Hepatocyte (in vitro differentiated cells): Measurements from ENCODE around the gene COQ4. TPM values are rescaled to one million over a fixed set of nuclear protein-coding genes. Genes with fewer than 3 reads are reported as not detected.
A peak's percentile ranks its signal among the peaks of the same experiment; 100 is the strongest.
"Not testable (repeated sequence)": the region's sequence is repeated elsewhere in the genome, so short reads cannot be mapped to it uniquely, and the experiment has no call there.

Source experiments
- DNase-seq: peaks from one replicate; pipeline ENCODE4 v3.0.0-alpha.2; 2016; ENCODE audit warnings: low spot score
- H2AFZ ChIP-seq: fragments of 200-600 bp; sonication (generic); 2 replicates; pipeline ENCODE4 v1.6.0; 2016; ENCODE audit warnings: antibody characterized with exemption, mild to moderate bottlenecking
- H3K27ac ChIP-seq: fragments of 200-600 bp; sonication (generic); 2 replicates; pipeline ENCODE4 v1.5.1; 2016; ENCODE audit warnings: mild to moderate bottlenecking
- H3K27me3 ChIP-seq: fragments of 200-600 bp; sonication (generic); 2 replicates; pipeline ENCODE4 v1.6.1; 2016
- H3K36me3 ChIP-seq: fragments of 200-600 bp; sonication (generic); replicated peaks from 2 replicates; pipeline ENCODE4 v1.5.1; 2016; ENCODE audit warnings: low read depth; ENCODE audit not compliant: insufficient read depth
- H3K4me1 ChIP-seq: fragments of 200-600 bp; sonication (generic); 2 replicates; pipeline ENCODE4 v1.5.1; 2016; ENCODE audit warnings: mild to moderate bottlenecking, moderate library complexity; ENCODE audit not compliant: insufficient read depth
- H3K4me2 ChIP-seq: fragments of 200-600 bp; sonication (generic); 2 replicates; pipeline ENCODE4 v1.6.0; 2016
- H3K4me3 ChIP-seq: fragments of 200-600 bp; sonication (generic); 2 replicates; pipeline ENCODE4 v1.5.1; 2016; ENCODE audit warnings: mild to moderate bottlenecking
- H3K79me2 ChIP-seq: fragments of 200-600 bp; sonication (generic); 2 replicates; pipeline ENCODE4 v1.6.0; 2017; ENCODE audit warnings: mild to moderate bottlenecking
- H3K9me2 ChIP-seq: fragments of 200-600 bp; sonication (generic); replicated peaks from 2 replicates; pipeline ENCODE4 v1.6.0; 2017; ENCODE audit warnings: mild to moderate bottlenecking; ENCODE audit not compliant: insufficient read depth
- H3K9me3 ChIP-seq: fragments of 200-600 bp; sonication (generic); 2 replicates; pipeline ENCODE4 v1.5.1; 2016; ENCODE audit warnings: low read depth, mild to moderate bottlenecking
- H4K20me1 ChIP-seq: fragments of 200-600 bp; sonication (generic); 2 replicates; pipeline ENCODE4 v1.6.0; 2016; ENCODE audit warnings: mild to moderate bottlenecking; ENCODE audit not compliant: insufficient read depth, poor library complexity, severe bottlenecking
- EZH2 ChIP-seq: fragments of 200-600 bp; sonication (generic); IDR thresholded peaks from 2 replicates; pipeline ENCODE4 v1.6.1; 2016; ENCODE audit warnings: antibody characterized with exemption, mild to moderate bottlenecking, borderline replicate concordance
- EZH2phosphoT487 ChIP-seq: fragments of 200-600 bp; sonication (generic); IDR thresholded peaks from one replicate; pipeline ENCODE4 v1.6.1; 2018; ENCODE audit warnings: antibody characterized with exemption, mild to moderate bottlenecking, low read depth, moderate library complexity; ENCODE audit not compliant: unreplicated experiment, severe bottlenecking
- WGBS: methylation state at CpG from one replicate; pipeline ENCODE4 v1.1.6; 2016; ENCODE audit warnings: low lambda C conversion rate; ENCODE audit errors: missing lambda C conversion rate; 5-methylcytosine and 5-hydroxymethylcytosine counted together
- polyA plus RNA-seq: library from polyadenylated mRNA; unstranded; fragments of >200 nt; fragmentation: Nextera tagmentation; extraction: Ambion mirVana; gene quantifications from 2 replicates; pipeline ENCODE4 v1.2.1, GENCODE V29; 2016
- total RNA-seq: library from RNA; depleted of rRNA; stranded (reverse); fragments of >200 nt; gene quantifications from 2 replicates; pipeline ENCODE4 v1.2.3, GENCODE V29; 2014
- TF ChIP-seq, protein P1 (sequence below): fragments of 200-600 bp; sonication (generic); IDR thresholded peaks from 2 replicates; pipeline ENCODE4 v1.5.1; 2016; ENCODE audit warnings: antibody characterized with exemption, mild to moderate bottlenecking; ENCODE audit not compliant: poor library complexity

COQ4 gene
- total and polyA plus RNA-seq, 2 experiments from 2014 or later = 35.2 to 40.9 TPM

DNA sequence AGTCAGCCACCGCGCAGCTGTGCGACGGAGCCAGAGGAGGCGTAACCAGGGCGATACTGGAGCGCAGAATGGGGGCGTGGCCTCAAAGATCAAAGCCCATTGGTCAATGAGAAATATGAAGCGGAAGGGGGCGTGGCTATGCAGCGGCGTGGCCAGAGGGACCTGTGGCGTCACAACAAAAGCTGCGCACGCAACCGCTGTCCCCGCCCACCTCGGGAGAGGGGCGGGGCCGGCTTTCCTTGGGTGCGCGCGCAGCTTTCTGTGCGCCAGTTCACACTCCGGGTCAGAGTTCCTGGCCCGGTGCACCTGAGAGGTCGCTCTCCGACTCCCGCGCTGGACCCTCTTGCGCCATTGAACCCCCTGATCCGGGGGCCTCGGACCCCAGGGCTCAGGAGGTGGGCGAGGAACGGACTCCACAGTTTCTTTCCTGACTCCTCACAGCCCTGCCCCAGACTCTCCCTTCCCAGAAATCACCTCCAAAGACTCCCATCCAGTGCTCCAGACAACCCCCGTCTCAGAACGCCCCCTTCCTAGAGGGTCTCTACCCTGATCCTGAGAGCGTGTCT, 46.5 kb upstream of the COQ4 start, which contains the start of gene SWI5:
TSS of gene SWI5 (plus strand) at position 269 of the 566 bp plus-strand sequence.
- H3K79me2 ChIP-seq = peaks cover 58% of the 10 kb centered on the region
- H3K27ac ChIP-seq = peak within 1 kb of the TSS; percentile 98
- H3K36me3 ChIP-seq = no peaks in the 10 kb centered on the region
- H3K4me2 ChIP-seq = peak within 1 kb of the TSS; percentile 94
- H3K4me3 ChIP-seq = peak within 1 kb of the TSS; percentile 90
- 3% methylated on average over 24 of the region's 38 CpGs for WGBS
- H3K9me3 ChIP-seq = no peaks in the 10 kb centered on the region
- H3K4me1 ChIP-seq = peaks cover 18% of the 10 kb centered on the region
- H3K27me3 ChIP-seq = no peaks in the 10 kb centered on the region
- H3K9me2 ChIP-seq = no peaks in the 10 kb centered on the region
- DNase-seq = peak; percentile 100
- peaks cover 6% of the 10 kb centered on the region for H4K20me1 ChIP-seq
- TF ChIP-seq, protein P1, sequence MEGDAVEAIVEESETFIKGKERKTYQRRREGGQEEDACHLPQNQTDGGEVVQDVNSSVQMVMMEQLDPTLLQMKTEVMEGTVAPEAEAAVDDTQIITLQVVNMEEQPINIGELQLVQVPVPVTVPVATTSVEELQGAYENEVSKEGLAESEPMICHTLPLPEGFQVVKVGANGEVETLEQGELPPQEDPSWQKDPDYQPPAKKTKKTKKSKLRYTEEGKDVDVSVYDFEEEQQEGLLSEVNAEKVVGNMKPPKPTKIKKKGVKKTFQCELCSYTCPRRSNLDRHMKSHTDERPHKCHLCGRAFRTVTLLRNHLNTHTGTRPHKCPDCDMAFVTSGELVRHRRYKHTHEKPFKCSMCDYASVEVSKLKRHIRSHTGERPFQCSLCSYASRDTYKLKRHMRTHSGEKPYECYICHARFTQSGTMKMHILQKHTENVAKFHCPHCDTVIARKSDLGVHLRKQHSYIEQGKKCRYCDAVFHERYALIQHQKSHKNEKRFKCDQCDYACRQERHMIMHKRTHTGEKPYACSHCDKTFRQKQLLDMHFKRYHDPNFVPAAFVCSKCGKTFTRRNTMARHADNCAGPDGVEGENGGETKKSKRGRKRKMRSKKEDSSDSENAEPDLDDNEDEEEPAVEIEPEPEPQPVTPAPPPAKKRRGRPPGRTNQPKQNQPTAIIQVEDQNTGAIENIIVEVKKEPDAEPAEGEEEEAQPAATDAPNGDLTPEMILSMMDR = no peak
- TF ChIP-seq EZH2 (no peak), EZH2phosphoT487 (no peak)
- H2AFZ ChIP-seq = peak within 1 kb of the TSS; percentile 51

DNA sequence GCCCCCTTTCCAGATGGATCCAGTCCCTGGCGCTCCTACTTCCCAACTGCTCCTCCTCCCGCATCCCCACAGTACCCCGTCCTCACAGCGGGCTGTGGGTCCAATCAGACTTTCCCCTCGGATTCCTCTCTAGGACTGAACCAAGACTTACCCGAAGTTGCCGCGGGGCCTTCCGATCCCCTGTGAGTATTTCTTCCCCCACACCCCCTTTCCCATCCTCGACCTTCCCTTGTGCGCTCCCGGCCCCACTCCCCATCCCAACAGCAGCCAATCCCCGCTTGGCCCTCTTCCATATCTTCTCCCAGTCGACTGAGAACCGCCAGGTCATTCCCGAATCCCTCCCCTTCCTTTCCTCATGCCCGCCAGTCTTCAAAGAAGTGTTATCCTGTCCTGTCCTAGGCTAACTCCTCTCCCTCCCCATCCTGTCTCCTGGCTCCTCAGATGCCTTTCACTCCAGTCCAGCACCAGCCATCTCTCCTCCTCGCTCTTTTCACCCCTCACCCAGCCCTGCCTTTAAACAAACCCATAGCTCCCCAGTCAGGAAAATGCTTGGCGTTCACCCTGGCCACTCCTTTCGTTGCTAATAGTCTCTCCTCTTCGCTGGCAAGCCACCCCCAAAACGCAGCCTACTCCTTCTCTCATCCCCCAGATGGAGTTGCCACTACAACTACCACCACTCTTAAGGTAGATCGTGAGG, 45.9 kb upstream of the COQ4 start:
- 15% methylated on average over 21 of the region's 23 CpGs for WGBS
- Histone ChIP-seq H2AFZ (peak overlapping the region; percentile 43), H3K4me1 (peaks cover 18% of the 10 kb centered on the region)

DNA sequence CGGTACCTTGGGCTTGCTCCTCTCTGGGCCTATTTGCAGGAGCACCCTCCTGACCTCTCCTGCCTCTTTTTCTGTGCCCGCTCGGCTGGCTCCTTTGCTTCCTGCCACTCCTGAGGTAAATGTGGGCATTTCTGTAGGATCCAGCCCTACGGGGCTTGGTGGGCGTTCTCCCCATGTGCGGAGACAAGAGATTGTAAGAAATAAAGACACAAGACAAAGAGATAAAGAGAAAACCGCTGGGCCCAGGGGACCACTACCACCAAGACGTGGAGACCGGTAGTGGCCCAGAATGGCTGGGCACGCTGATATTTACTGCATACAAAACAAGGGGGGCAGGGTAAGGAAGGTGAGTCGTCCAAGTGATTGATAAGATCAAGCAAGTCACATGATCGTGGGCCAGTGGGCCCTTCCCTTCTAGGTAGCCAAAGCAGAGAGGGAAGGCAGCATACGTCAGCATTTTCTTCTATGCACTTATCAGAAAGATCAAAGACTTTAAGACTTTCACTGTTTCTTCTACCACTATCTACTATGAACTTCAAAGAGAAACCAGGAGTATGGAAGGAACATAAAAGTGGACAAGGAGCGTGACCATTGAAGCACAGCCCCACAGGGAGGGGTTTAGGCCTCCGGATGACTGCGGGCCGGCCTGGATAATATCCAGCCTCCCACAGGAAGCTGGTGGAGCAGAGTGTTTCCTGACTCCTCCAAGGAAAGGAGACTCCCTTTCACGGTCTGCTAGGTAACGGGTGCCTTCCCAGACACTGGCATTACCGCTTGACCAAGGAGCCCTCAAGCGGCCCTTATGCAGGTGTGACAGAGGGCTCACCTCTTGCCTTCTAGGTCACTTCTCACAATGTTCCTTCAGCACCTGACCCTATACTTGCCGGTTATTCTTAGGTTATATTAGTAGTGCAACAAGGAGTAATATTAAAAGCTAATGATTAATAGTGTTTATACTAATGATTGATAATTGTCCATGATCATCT, 43.3 kb upstream of the COQ4 start:
- not testable (repeated sequence) for H2AFZ ChIP-seq, H3K9me3 ChIP-seq, H3K27me3 ChIP-seq, H3K9me2 ChIP-seq, H3K27ac ChIP-seq, H3K36me3 ChIP-seq, H3K4me2 ChIP-seq, DNase-seq, H4K20me1 ChIP-seq, H3K4me3 ChIP-seq
- WGBS = 62% methylated on average over 22 of the region's 22 CpGs
- peaks cover 12% of the 10 kb centered on the region for H3K4me1 ChIP-seq
- peaks cover 28% of the 10 kb centered on the region for H3K79me2 ChIP-seq

More for the DNA sequence above, 45.9 kb upstream of the COQ4 start:
- H3K4me2 ChIP-seq = peak overlapping the region; percentile 74
- peak; percentile 67 for DNase-seq
- TF ChIP-seq EZH2phosphoT487 = no peak
- TF ChIP-seq, protein P1 = no peak
- TF ChIP-seq EZH2 = no peak
- peak overlapping the region; percentile 38 for H3K4me3 ChIP-seq
- no peaks in the 10 kb centered on the region for H3K9me3 ChIP-seq
- H3K27ac ChIP-seq = peak overlapping the region; percentile 67
- H3K27me3 ChIP-seq = no peaks in the 10 kb centered on the region
- H3K9me2 ChIP-seq = no peaks in the 10 kb centered on the region
- H4K20me1 ChIP-seq = peaks cover 6% of the 10 kb centered on the region
- peaks cover 54% of the 10 kb centered on the region for H3K79me2 ChIP-seq
- no peaks in the 10 kb centered on the region for H3K36me3 ChIP-seq
